ENCODE measurements around the gene MAGEC1.
A peak's percentile ranks its signal among the peaks of the same experiment; 100 is the strongest.

Gene MAGEC1

DNA sequence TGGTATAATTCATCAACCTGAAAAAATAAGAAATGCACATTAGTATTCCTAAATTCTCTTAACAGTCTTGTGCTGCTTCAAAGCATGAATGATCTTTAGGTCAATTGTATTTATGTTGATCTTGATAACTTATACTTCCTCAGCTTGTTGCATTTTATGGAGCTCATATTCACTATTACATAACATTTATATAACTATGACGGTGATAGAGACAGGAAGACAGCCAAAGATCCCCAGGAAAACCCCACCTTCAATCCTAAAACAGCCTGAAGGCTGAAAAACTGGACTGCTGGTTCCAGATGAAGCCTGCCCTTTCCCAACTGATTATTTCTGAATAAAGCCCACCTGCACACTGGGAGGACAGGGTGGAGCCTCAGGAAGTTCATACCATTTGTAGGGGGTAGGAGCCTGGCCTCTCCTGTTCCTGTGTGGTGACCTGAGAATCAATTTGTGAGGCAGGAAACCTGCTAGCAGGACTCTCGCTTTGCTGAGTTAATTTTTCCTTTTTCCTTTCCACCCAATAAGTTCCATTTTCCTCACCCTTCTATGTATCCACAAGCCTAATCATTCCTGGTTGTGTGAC lies 30.5 kb downstream of the MAGEC1 start:
- DNase-seq, result no peak
- Histone ChIP-seq H3K36me3 (replicated peaks) (no peaks in the 10 kb centered on the region), H3K27ac (no peak overlapping the region), H3K4me3 (ENCODE audit: low read depth, low read length) (no peak overlapping the region), H3K27me3 (replicated peaks) (no peaks in the 10 kb centered on the region)
- in situ Hi-C loops (cut with HindIII; ENCODE audit: low pct_ligation_motif_present, low sequenced_read_pairs), result no loop called here
- TF ChIP-seq, protein P1, sequence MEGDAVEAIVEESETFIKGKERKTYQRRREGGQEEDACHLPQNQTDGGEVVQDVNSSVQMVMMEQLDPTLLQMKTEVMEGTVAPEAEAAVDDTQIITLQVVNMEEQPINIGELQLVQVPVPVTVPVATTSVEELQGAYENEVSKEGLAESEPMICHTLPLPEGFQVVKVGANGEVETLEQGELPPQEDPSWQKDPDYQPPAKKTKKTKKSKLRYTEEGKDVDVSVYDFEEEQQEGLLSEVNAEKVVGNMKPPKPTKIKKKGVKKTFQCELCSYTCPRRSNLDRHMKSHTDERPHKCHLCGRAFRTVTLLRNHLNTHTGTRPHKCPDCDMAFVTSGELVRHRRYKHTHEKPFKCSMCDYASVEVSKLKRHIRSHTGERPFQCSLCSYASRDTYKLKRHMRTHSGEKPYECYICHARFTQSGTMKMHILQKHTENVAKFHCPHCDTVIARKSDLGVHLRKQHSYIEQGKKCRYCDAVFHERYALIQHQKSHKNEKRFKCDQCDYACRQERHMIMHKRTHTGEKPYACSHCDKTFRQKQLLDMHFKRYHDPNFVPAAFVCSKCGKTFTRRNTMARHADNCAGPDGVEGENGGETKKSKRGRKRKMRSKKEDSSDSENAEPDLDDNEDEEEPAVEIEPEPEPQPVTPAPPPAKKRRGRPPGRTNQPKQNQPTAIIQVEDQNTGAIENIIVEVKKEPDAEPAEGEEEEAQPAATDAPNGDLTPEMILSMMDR (IDR thresholded peaks at IDR 0.05; ENCODE audit: low read depth, low read length, missing control alignments), result no peak

GRCh38 chrX:141935645-141936044 lies 32.0 kb downstream of the MAGEC1 start:
- DNase-seq, result no peak
- TF ChIP-seq, protein P1 (IDR thresholded peaks at IDR 0.05; ENCODE audit: low read depth, low read length, missing control alignments), result no peak
- in situ Hi-C loops (cut with HindIII; ENCODE audit: low pct_ligation_motif_present, low sequenced_read_pairs), result no loop called here
- H3K27me3 ChIP-seq (replicated peaks), result no peaks in the 10 kb centered on the region
- H3K27ac ChIP-seq, result no peak overlapping the region
- no peak overlapping the region for H3K4me3 ChIP-seq (ENCODE audit: low read depth, low read length)
- no peaks in the 10 kb centered on the region for H3K36me3 ChIP-seq (replicated peaks)

DNA sequence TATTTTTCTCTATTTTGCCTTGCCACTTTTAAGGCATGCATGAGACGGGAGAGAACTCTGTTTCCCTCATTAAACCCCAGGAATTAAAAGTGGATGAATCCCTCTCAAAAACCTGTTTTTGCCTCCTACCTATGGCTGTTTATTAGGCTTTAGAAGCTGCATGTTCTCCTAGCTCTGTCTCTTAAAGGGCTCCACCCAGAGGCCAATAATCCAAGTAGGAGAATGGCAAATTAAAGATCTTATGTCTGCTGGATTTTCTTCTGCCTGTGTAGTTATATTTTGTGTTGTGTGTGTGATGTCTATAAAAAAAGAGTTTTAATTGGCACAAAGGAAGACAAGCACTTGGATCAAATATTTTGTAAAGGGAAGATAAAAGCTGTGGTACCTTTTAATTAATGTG lies 32.4 kb downstream of the MAGEC1 start:
- no peaks in the 10 kb centered on the region for H3K36me3 ChIP-seq (replicated peaks)
- no peak for DNase-seq
- H3K4me3 ChIP-seq (ENCODE audit: low read depth, low read length), result no peak overlapping the region
- H3K27me3 ChIP-seq (replicated peaks), result no peaks in the 10 kb centered on the region
- no peak overlapping the region for H3K27ac ChIP-seq
- in situ Hi-C loops (cut with HindIII; ENCODE audit: low pct_ligation_motif_present, low sequenced_read_pairs), result no loop called here
- TF ChIP-seq, protein P1 (IDR thresholded peaks at IDR 0.05; ENCODE audit: low read depth, low read length, missing control alignments), result peak; percentile 12

DNA sequence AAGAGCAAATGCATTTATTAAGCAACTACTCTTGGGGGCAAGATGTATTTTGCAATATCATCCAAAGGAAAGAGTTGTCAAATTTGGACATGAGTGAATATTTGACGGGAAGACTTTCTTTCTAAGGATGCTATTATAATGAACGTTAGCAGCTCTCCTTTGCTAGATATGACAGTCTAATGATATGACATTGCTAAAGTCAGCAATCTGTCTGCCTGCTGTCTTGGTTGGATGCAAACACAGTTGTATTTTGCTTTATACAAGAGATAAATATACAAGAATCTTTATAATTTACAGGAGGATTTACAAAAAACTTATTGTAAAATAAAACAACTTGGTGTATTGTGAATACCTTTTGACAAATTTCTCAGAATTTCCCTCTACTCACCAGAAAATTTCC lies 37.5 kb downstream of the MAGEC1 start:
- no peaks in the 10 kb centered on the region for H3K27me3 ChIP-seq (replicated peaks)
- in situ Hi-C loops (cut with HindIII; ENCODE audit: low pct_ligation_motif_present, low sequenced_read_pairs), result no loop called here
- DNase-seq, result no peak
- TF ChIP-seq, protein P1 (IDR thresholded peaks at IDR 0.05; ENCODE audit: low read depth, low read length, missing control alignments), result no peak
- no peaks in the 10 kb centered on the region for H3K36me3 ChIP-seq (replicated peaks)
- H3K27ac ChIP-seq, result no peak overlapping the region
- no peak overlapping the region for H3K4me3 ChIP-seq (ENCODE audit: low read depth, low read length)

- H3K27ac ChIP-seq, result no peak overlapping the region
- no peaks in the 10 kb centered on the region for H3K27me3 ChIP-seq (replicated peaks)
- no peak for DNase-seq
- no peaks in the 10 kb centered on the region for H3K36me3 ChIP-seq (replicated peaks)
- TF ChIP-seq, protein P1 (IDR thresholded peaks at IDR 0.05; ENCODE audit: low read depth, low read length, missing control alignments), result no peak
- in situ Hi-C loops (cut with HindIII; ENCODE audit: low pct_ligation_motif_present, low sequenced_read_pairs), result no loop called here
- H3K4me3 ChIP-seq (ENCODE audit: low read depth, low read length), result no peak overlapping the region
Observed at GRCh38 chrX:141945426-141945825, 41.7 kb downstream of the MAGEC1 start.

DNA sequence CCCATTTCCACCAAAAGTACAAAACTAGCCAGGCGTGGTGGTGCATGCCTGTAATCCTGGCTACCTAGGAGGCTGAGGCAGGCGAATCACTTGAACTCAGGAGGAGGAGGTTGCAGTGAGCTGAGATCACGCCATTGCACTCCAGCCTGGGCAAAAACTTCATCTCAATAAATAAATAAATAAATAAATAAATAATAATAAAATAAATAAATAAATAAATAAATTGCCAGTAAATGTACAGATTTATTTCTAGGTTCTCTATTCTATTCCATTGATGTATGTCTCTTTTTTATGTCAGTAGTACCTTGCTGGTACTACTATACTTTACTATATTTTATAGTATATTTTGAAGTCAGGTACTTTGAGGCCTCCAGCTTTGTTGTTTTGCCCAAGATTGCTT lies 43.7 kb downstream of the MAGEC1 start:
- no peaks in the 10 kb centered on the region for H3K36me3 ChIP-seq (replicated peaks)
- H3K27ac ChIP-seq, result no peak overlapping the region
- no peak for DNase-seq
- in situ Hi-C loops (cut with HindIII; ENCODE audit: low pct_ligation_motif_present, low sequenced_read_pairs), result no loop called here
- no peaks in the 10 kb centered on the region for H3K27me3 ChIP-seq (replicated peaks)
- TF ChIP-seq, protein P1 (IDR thresholded peaks at IDR 0.05; ENCODE audit: low read depth, low read length, missing control alignments), result no peak
- H3K4me3 ChIP-seq (ENCODE audit: low read depth, low read length), result no peak overlapping the region
